ENCODE data around the gene PLA2G2F. TPM values are rescaled to one million over a fixed set of nuclear protein-coding genes. Genes with fewer than 3 reads are reported as not detected.

Gene PLA2G2F, protein sequence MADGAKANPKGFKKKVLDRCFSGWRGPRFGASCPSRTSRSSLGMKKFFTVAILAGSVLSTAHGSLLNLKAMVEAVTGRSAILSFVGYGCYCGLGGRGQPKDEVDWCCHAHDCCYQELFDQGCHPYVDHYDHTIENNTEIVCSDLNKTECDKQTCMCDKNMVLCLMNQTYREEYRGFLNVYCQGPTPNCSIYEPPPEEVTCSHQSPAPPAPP
- total RNA-seq: under 0.01 TPM in 1 of 2 replicates, not detected in the other

DNA sequence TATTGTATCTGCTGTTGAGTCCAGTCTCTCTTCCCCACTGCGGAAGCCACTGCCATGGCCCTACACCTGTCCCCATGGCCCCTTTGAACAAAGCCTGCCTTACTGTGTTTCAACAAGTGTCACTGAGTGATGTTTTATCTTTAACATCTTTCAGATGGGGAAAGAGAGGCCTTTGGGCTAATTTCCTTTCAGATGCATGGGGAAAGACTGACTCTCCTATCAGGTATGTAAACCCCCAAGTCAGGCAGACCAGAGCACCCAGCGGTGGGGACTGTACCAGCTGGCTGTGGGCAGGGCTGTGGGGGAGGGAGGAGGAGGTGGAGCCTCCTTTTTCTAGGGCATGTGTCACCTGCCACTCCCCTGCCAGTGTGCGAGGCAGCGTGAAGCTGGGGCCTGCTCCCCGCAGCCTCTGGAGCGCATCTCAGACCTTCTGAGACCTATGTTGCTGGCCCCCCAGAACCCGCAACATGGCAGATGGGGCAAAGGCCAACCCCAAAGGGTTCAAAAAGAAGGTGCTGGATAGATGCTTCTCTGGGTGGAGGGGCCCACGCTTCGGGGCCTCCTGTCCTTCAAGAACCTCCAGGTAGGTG, at the start of gene PLA2G2F:
Gene PLA2G2F, plus strand, starts transcription at position 363 of the 590 bp plus-strand sequence. Its CDS starts 105 bp downstream, at position 468.

GRCh38 chr1:20119347-20119746, 19.8 kb upstream of the PLA2G2F start, which contains the start of gene PLA2G2D:
Gene PLA2G2D, minus strand, starts transcription at chr1:20119536. Its CDS starts 38 bp downstream, at chr1:20119498.

DNA sequence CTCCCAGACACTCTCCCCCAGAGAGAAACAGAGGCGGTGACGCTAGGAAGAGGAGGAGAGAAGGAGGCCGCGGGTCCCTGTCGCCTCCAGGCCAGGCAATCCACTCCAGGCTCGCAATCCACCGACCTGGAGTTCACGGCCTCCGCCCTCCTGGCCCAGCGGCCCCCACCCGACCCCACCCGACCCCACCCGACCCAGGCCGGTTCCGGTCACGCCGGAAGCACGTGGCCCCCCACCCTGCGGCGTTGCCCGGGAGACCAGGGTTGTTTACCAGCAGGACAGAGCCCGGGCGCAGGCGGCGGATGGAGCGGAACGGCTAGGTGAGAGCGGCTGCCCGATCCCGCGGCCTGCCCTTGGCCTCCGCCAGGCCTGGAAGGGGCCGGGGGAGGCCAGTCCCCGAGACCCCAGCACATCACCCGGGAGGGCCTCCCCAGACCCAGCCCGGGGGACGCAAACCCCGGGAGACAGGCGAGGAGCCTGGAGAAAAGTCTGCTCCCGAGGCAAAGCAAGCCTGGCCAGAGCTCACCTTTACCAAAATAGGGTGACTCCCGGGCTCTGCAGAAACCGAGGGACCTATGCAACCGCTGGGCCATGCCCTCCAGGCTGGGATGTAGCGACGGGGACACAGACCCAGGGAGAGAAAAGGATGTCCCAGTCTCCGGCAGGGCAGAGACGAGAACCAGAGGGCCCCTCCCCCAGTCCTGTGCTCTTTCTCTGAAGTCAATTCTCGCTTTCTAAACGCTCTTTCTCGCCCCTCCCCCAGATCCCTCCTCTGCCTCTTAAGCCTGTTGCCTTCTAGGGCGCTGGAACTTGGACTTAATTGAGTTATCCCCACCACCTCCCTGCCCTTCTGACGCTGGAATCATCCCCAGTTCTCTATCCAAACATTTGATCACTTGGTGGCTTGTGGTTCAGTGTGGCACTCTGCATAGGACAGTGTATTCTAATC, 47.0 kb downstream of the PLA2G2F start, which contains the start of the genes PLA2G2C and UBXN10:
Gene PLA2G2C, minus strand, starts transcription at position 685 of the 949 bp plus-strand sequence. CDS start 9,155 bp downstream, outside the sequence.
Gene UBXN10, plus strand, starts transcription at position 263 of the 949 bp plus-strand sequence. CDS start 4,466 bp downstream, outside the sequence.

Other genes with a start within 250 kb of the PLA2G2F start
- not detected in 2 replicates for gene PLA2G2E, start 215.7 kb upstream of the PLA2G2F start, total RNA-seq
- gene PLA2G2A, start 159.7 kb upstream of the PLA2G2F start, total RNA-seq: not detected in 2 replicates
- not detected in 2 replicates for gene PLA2G5, start 69.1 kb upstream of the PLA2G2F start, total RNA-seq
- gene PLA2G2D, start 19.8 kb upstream of the PLA2G2F start, total RNA-seq: not detected in 2 replicates
- gene UBXN10, start 46.8 kb downstream of the PLA2G2F start, total RNA-seq: 0.39 and 0.43 TPM in 2 replicates
- gene PLA2G2C, start 47.2 kb downstream of the PLA2G2F start, total RNA-seq: not detected in 2 replicates
- not detected in 2 replicates for gene VWA5B1, start 151.6 kb downstream of the PLA2G2F start, total RNA-seq

Data from placental epithelial cell (primary cell).